ENCODE results near the gene ALDH5A1.

- no peak for TF ChIP-seq ZNF174 (tag by site-specific recombination; IDR thresholded peaks at IDR 0.05)
- TF ChIP-seq, protein P1, sequence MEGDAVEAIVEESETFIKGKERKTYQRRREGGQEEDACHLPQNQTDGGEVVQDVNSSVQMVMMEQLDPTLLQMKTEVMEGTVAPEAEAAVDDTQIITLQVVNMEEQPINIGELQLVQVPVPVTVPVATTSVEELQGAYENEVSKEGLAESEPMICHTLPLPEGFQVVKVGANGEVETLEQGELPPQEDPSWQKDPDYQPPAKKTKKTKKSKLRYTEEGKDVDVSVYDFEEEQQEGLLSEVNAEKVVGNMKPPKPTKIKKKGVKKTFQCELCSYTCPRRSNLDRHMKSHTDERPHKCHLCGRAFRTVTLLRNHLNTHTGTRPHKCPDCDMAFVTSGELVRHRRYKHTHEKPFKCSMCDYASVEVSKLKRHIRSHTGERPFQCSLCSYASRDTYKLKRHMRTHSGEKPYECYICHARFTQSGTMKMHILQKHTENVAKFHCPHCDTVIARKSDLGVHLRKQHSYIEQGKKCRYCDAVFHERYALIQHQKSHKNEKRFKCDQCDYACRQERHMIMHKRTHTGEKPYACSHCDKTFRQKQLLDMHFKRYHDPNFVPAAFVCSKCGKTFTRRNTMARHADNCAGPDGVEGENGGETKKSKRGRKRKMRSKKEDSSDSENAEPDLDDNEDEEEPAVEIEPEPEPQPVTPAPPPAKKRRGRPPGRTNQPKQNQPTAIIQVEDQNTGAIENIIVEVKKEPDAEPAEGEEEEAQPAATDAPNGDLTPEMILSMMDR (tag by site-specific recombination; IDR thresholded peaks at IDR 0.05): no peak
- no peak for TF ChIP-seq SP3 (tag by site-specific recombination; IDR thresholded peaks at IDR 0.05)
- TF ChIP-seq, protein P2, sequence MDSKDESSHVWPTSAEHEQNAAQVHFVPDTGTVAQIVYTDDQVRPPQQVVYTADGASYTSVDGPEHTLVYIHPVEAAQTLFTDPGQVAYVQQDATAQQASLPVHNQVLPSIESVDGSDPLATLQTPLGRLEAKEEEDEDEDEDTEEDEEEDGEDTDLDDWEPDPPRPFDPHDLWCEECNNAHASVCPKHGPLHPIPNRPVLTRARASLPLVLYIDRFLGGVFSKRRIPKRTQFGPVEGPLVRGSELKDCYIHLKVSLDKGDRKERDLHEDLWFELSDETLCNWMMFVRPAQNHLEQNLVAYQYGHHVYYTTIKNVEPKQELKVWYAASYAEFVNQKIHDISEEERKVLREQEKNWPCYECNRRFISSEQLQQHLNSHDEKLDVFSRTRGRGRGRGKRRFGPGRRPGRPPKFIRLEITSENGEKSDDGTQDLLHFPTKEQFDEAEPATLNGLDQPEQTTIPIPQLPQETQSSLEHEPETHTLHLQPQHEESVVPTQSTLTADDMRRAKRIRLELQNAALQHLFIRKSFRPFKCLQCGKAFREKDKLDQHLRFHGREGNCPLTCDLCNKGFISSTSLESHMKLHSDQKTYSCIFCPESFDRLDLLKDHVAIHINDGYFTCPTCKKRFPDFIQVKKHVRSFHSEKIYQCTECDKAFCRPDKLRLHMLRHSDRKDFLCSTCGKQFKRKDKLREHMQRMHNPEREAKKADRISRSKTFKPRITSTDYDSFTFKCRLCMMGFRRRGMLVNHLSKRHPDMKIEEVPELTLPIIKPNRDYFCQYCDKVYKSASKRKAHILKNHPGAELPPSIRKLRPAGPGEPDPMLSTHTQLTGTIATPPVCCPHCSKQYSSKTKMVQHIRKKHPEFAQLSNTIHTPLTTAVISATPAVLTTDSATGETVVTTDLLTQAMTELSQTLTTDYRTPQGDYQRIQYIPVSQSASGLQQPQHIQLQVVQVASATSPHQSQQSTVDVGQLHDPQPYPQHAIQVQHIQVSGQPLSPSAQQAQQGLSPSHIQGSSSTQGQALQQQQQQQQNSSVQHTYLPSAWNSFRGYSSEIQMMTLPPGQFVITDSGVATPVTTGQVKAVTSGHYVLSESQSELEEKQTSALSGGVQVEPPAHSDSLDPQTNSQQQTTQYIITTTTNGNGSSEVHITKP (tag by site-specific recombination; IDR thresholded peaks at IDR 0.05): no peak
- no peak for TF ChIP-seq ZNF335 (tag by site-specific recombination; conservative IDR thresholded peaks at IDR 0.05)
- TF ChIP-seq ZFP3 (tag by site-specific recombination; IDR thresholded peaks at IDR 0.05; ENCODE audit: low read depth): no peak
- TF ChIP-seq, protein P3, sequence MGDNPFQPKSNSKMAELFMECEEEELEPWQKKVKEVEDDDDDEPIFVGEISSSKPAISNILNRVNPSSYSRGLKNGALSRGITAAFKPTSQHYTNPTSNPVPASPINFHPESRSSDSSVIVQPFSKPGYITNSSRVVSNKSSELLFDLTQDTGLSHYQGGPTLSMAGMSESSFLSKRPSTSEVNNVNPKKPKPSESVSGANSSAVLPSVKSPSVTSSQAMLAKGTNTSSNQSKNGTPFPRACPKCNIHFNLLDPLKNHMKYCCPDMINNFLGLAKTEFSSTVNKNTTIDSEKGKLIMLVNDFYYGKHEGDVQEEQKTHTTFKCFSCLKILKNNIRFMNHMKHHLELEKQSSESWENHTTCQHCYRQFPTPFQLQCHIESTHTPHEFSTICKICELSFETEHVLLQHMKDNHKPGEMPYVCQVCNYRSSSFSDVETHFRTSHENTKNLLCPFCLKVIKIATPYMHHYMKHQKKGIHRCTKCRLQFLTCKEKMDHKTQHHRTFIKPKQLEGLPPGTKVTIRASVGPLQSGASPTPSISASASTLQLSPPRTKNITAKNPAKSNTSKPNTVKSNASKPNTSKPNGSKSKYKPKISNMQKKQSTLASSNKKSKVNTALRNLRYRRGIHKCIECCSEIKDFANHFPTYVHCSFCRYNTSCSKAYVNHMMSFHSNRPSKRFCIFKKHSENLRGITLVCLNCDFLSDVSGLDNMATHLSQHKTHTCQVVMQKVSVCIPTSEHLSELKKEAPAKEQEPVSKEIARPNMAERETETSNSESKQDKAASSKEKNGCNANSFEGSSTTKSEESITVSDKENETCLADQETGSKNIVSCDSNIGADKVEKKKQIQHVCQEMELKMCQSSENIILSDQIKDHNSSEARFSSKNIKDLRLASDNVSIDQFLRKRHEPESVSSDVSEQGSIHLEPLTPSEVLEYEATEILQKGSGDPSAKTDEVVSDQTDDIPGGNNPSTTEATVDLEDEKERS (tag by site-specific recombination; IDR thresholded peaks at IDR 0.05): no peak
- TF ChIP-seq KLF16 (tag by site-specific recombination; IDR thresholded peaks at IDR 0.05): no peak
- TF ChIP-seq MEIS1 (CRISPR knock-in tag; IDR thresholded peaks at IDR 0.05; ENCODE audit: borderline replicate concordance): no peak
- no peak for TF ChIP-seq ZNF274 (IDR thresholded peaks at IDR 0.05; ENCODE audit: low read length)
- no peak for TF ChIP-seq ZNF274 (tag by site-specific recombination; IDR thresholded peaks at IDR 0.05; ENCODE audit: borderline replicate concordance)
- no peak for TF ChIP-seq ZEB2 (tag by site-specific recombination; IDR thresholded peaks at IDR 0.05)
- TF ChIP-seq ZSCAN18 (tag by site-specific recombination; IDR thresholded peaks at IDR 0.05): no peak
- TF ChIP-seq ZNF292 (tag by site-specific recombination; IDR thresholded peaks at IDR 0.05; ENCODE audit: borderline replicate concordance, low read depth): no peak
- no peak for TF ChIP-seq ZNF571 (tag by site-specific recombination; IDR thresholded peaks at IDR 0.05)
Measured at GRCh38 chr6:24484657-24485323, 10.0 kb upstream of the ALDH5A1 start.

Data from HEK293 (cell line).